AML-193 (cell line): ENCODE measurements around the gene FAM174A.
A peak's percentile ranks its signal among the peaks of the same experiment; 100 is the strongest.

Experiments
- DNase-seq, 2 experiments: peaks; one replicate each; lab custom pipeline; 2025; lab: John Stamatoyannopoulos, UW

The FAM174A gene

DNA sequence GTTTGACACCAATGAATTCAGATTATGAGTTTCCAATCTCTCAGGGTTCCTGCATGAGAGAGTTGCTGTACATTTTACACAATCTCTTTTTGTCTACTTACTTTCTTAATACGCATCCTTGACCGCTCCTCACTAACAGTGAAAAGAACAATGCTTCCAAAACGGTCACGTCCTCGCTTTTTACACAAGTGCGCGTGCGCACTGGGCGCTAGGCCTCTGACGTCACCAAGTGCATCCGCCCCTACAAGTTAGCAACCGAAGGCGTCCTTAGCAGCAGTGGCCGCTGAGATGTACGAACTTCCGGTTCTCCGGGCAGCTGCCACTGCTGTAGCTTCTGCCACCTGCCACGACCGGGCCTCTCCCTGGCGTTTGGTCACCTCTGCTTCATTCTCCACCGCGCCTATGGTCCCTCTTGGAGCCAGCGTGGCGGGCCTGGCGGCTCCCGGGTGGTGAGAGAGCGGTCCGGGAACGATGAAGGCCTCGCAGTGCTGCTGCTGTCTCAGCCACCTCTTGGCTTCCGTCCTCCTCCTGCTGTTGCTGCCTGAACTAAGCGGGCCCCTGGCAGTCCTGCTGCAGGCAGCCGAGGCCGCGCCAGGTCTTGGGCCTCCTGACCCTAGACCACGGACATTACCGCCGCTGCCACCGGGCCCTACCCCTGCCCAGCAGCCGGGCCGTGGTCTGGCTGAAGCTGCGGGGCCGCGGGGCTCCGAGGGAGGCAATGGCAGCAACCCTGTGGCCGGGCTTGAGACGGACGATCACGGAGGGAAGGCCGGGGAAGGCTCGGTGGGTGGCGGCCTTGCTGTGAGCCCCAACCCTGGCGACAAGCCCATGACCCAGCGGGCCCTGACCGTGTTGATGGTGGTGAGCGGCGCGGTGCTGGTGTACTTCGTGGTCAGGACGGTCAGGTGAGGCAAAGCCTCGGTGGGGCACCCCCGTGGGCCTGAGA is at the start of gene FAM174A:
Gene FAM174A (plus strand): TSS at position 315 of the 946 bp plus-strand sequence. CDS start 157 bp downstream, at position 472.
- peak; percentile 90 to 94 for DNase-seq

DNA sequence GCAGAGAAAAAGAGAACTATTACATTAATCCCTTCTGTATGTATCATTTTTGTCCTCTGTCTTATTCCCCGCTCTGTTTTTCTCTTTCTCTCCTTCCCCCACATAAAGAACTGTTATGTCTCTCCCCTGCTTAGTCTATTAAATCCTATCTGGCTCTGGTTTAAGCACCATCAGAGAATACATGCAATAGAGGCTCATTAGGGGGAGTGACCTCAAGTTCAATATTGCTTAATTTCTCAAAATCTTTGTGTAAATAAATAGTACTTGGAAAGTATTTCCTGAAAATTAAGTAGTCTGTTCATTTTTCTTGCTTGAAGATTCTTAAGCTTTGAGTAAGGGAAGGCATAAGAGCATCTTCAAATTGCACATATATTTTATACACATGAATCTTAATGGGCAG is 41.2 kb upstream of the FAM174A start:
- DNase-seq = no peak

DNA sequence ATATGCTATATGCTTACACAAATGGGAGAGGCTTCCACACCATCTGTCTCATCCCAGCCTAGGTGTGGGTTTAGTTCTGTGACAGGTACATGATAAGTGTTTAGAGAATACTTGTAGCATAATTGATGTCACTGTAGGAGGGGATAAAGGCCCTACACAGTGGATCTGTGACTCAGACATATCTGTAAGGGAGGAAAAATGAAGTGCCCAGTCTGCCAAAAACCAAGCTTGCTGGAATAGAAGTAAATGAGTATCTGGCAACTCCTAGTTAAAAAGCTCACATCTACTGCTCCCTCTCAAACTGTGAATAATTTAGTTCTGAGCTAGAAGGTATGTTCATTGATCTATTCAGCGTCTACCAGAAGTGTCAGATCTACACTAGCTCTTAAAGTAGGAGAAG is 38.9 kb upstream of the FAM174A start:
- DNase-seq = no peak

- DNase-seq = no peak
Observed at GRCh38 chr5:100502684-100503083, 32.5 kb upstream of the FAM174A start.

DNA sequence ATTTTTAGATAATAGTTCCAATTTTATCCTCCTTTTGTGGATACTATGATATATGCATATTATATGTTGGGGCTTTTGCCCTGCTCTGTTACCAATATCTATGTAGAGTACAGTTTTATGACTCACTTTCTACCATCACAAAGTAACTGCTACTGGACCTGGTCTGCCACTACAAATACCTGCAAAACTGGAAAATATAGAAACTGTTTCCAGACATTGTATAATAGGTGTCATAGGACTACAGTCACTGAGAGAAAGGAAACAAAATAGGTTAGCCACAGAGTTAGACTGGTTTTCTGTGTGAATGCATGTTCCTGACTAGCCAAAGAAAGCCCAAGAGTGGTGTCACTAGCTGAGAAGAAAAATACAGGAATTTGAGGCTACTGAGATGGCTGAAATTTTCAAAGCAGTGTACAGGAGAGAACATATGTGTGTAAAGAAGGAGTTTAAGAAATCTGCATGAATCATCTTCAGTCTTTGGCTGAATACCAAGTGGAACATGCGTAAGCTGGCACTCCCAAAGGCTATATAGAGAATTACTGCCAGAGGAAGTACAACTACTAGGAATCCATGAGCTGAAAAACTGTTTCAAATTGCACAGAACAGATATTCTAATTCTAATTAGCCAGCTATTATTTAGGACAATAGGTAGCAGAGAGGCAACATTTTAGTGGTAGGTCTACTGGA is 29.0 kb upstream of the FAM174A start:
- peak; percentile 74 for DNase-seq

DNA sequence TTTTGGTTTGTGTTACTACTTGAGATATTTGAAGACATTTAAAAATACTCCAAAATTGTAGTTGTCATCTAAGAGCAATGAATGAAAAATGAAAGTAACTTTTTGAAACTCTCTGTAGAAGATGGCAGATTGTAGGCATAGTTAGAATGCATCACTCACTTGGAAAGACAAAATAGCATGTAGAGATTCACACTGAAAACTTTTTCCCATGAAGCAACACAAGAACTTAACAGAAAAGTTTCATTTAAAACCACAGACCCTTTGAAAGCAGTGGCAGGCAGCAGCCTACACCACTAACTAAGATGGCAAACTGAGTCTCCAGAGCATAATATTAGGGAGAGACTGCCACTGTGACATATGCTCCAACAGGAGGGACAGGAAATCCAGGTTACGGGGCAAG is 18.9 kb upstream of the FAM174A start:
- no peak for DNase-seq

DNA sequence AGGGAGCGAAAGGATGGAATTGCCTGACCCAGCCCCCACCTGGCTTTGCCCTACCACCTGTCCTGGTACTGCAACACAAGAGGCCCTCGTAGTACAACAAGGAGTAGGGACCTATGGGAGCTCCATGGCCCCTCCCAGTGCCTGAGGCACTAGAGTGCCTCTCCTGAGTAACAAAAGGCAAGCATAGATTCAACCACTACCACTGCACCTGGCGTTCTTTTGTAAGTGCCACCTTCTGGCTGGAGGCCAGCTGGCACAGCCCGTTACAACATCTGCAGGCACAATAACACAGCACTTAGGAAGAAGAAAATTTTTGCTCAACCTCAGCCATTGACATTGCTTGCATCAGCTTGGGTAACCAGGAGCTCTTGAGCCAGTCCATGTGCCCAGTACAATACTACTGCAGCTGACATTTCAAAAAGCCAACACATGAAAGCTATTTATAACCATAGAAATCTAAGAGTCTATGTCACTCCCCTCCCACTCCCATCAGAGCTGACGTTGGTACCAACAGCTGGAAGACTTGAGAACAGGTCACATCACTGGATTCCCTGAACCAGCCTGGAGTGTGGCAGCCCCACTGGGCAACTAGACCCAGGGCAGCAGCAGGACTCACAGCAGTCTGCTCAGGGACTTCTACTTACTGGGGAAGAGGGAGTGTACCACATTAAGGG is 17.7 kb upstream of the FAM174A start:
- no peak for DNase-seq

DNA sequence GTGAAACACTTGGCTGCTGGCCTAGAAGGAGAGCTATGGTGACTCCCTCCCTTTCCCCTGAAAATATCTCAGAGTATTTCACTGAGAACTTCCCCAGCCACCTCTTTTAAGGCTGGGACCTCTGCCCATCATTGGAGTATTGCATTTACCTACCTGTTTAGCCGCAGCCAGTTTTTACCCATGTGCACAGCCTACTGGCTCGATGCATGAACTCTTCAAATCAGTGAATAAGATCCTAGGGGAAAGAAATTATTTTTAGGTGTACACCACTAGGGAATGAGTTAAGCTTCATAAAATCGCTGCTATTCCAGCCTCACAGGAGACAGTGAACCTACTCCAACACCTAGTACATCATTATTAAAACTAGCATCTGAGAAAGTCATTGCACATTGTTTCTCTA is 16.8 kb upstream of the FAM174A start:
- DNase-seq = no peak

DNA sequence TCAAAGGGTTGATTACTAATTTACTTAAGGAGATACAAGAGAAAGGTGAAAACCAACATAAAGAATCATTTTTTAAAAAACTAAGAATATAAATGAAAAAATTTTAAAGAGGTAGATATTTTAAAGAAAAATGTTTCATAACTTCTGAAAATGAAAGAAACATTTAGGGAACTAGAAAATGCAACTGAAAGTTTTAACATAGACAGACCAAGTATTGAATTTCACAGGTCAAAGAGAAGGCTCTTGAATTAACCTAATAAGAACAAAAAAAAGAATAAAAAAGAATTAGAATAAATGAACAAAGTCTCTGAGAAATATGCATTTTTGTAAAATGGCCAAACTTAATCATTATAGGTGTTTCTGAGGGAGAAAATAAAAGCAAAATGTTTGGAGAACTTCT is 16.1 kb upstream of the FAM174A start:
- DNase-seq = no peak

- DNase-seq = no peak
Observed at GRCh38 chr5:100520348-100520747, 14.8 kb upstream of the FAM174A start.

GRCh38 chr5:100537946-100538345 is 2.8 kb downstream of the FAM174A start:
- DNase-seq = no peak

GRCh38 chr5:100539519-100539918 is 4.3 kb downstream of the FAM174A start:
- DNase-seq = no peak

DNA sequence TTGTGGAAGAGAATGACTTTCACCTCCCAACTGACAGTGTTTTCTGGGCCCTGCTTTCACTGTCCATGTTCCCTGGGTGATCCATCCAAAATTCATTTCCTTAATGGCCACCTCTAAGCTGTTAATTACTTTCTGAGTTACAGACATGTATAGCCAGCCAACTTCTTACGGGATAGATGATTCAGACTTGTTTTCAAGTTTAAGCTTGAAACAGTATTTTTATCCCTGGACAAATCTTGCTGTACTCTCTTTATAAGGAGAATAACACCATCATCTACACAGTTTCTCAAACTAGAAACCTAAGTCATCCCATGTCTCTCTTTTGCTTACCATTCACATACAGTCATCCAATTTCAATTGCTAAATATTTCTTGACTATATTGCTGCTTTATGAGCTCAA is 6.9 kb downstream of the FAM174A start:
- no peak for DNase-seq

DNA sequence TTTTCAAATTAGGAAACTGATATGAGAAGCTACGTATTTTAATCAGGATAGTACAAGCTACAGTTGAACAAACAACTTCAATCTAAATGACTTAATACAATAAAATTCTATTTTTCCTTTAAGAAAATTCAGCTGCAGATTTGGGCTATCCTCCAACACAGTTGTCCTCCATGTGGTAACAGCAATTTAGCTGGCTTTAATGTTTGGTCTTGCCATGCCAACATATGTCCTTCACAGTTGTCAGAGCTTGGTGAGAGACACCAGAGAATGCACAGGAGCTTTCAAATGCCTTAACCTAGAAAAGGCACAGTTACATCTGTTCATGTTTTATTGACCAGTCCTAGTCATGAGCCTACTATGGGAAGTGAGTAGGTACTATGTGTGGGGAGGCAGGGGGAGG is 10.8 kb downstream of the FAM174A start:
- DNase-seq = no peak

DNA sequence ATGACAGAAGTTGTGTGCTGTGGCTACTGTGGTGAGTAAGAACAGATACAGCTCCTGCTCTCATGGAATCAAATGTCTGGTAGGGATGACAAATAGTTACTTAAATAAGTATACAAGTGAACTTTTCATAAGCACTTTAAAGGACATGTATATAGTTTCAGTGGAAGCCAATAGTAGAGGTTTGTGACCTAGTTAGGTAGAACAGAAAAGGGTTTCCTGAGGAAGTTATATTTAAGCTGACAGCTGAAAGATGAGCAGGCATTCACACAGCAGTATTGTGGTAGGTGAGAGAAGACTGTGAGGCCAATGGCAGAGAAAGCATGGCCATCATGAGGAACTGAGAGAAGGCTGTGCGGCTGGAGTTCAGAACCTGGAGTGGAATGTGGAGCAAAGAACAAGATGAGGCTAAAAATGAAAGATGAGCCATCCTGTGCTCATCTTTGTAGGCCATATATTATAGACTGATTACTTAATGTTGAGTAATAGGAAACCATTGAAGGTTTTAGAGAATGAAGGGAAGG is 15.4 kb downstream of the FAM174A start:
- DNase-seq = no peak

GRCh38 chr5:100551183-100551582 is 16.0 kb downstream of the FAM174A start:
- no peak for DNase-seq

- DNase-seq = no peak
Observed at GRCh38 chr5:100553209-100553608, 18.0 kb downstream of the FAM174A start.

- DNase-seq = no peak
Observed at GRCh38 chr5:100560860-100561259, 25.7 kb downstream of the FAM174A start.

DNA sequence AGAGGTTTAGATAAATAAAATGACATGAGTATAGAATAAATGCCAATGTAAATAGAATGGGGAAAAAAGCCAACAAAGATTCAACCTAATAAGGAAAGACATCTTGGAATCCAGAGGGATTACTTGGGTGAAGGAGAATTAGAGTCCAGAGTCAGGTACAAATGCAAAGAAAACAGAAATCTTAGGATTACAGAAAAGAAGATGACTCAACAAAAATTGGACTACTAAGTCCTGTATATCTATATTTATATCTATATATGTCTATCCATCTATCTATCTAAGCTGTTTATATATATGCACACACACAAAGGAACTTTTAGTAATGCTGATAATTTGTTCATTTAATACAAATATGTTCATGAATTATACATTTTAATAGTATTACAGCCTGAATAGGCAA is 27.6 kb downstream of the FAM174A start:
- DNase-seq = no peak

GRCh38 chr5:100566382-100567141 is 31.4 kb downstream of the FAM174A start:
- DNase-seq = no peak

DNA sequence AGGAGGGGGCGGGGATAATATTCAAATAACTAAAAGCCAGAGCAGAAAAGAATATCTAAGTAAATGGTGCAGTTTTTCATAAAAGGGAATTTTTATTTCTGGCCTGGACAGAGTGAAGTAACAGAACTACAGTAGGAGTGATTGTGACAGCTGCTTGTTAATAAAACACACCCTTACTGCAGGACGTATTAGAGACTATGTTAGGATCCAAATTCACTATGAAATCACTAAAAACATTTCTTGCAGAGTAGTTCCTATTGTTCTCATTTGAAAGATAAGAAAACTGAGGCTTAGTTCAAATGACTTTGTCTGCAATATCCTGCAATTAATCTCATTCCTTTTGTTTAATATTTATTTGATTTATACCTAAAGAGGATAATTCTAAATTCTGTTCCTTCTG is 39.5 kb downstream of the FAM174A start:
- DNase-seq = no peak

- DNase-seq = no peak
Observed at GRCh38 chr5:100575815-100576214, 40.6 kb downstream of the FAM174A start.
